ENCODE results near the gene SH3TC2. TPM values are rescaled to one million over a fixed set of nuclear protein-coding genes. Genes with fewer than 3 reads are reported as not detected.
"Not testable (repeated sequence)": the region's sequence is repeated elsewhere in the genome, so short reads cannot be mapped to it uniquely, and the experiment has no call there.

SH3TC2 gene
- polyA plus RNA-seq, 1 of the 3 experiments (the other 2 are of a cell fraction) = 1.1 TPM

DNA sequence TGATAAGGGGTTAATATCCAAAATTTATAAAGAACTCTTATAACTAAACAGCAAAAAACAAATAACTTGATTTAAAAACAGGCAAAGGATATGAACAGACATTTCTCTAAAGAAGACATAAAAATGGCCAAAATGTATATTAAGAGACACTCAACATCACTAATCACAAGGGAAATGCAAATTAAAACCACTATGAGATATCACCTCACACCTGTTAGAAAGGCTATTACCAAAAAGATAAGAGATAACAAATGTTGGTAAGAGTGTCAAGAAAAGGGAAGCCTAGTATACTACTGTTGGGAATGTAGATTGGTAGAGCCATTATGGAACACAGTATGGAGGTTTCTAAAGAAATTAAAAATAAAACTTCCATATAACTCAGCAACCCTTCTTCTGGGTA lies 19.4 kb upstream of the SH3TC2 start:
- no peak for DNase-seq
- Histone ChIP-seq H3K79me2 (ENCODE audit: insufficient read depth) (no peaks in the 10 kb centered on the region), H3K36me3 (replicated peaks in 1 of 2; ENCODE audit: control insufficient read depth in 1 of 2, insufficient read depth in 2 of 2, low read length in 1 of 2) (no peaks in the 10 kb centered on the region), H3K9me3 (peaks cover 8% of the 10 kb centered on the region; the same call in 1 of the 2 replicates), H3K9me2 (no peaks in the 10 kb centered on the region; the same call in 1 of the 2 replicates), H4K20me1 (ENCODE audit: insufficient read depth) (no peaks in the 10 kb centered on the region), H3K4me2 (no peak overlapping the region), H3K9ac (no peak overlapping the region), H3K27ac (ENCODE audit: low read depth in 2 of 2, low read length in 1 of 2) (no peak overlapping the region), H3K4me3 (ENCODE audit: low read depth in 2 of 2, low read length in 1 of 2) (no peak overlapping the region), H3K4me1 (ENCODE audit: control insufficient read depth in 1 of 2, insufficient read depth in 2 of 2, low read depth in 1 of 2, low read length in 1 of 2) (no peaks in the 10 kb centered on the region), H2AFZ (ENCODE audit: low read depth) (no peak overlapping the region), H3K27me3 (ENCODE audit: insufficient read depth) (no peaks in the 10 kb centered on the region), H3F3A (replicated peaks; ENCODE audit: insufficient read depth) (peaks cover 2% of the 10 kb centered on the region)
- POLR2A ChIA-PET = no interaction called here
- CTCF ChIA-PET = interaction anchor here (1.3 kb wide), 1 partner anchor 22 kb away, joined by 3 read pairs; no protein-coding TSS in a partner anchor
- no peak for TF ChIP-seq POLR2AphosphoS5 (IDR thresholded peaks at IDR 0.05; ENCODE audit: low read depth, low read length)

DNA sequence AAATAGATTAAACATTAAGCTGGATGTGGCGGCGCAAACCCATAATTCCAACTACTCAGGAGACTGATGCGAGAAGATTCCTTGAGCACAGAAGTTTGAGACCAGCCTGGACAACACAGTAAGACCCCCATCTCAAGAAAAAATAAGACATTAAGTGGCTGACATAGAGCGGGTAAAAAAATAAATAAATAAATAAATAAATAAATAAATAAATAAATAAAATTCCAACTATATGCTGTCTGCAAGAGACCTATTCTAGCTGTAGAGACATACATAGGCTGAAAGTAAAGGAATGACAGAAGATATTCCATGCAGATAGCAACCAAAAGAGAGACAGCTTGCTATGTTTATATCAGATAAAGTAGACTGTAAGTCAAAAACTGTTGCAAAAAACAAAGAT lies 17.4 kb upstream of the SH3TC2 start:
- WGBS (ENCODE audit: low lambda C conversion rate) = 80% methylated on average over 4 of the region's 4 CpGs
- POLR2A ChIA-PET = no interaction called here
- H3K4me3 ChIP-seq (ENCODE audit: low read depth in 2 of 2, low read length in 1 of 2) = no peak overlapping the region
- no peaks in the 10 kb centered on the region; the same call in 1 of the 2 replicates for H3K9me2 ChIP-seq
- CTCF ChIA-PET = interaction anchor here (1.5 kb wide), 1 partner anchor 350 kb away, joined by 6 read pairs; no protein-coding TSS in a partner anchor
- H3K4me1 ChIP-seq (ENCODE audit: control insufficient read depth in 1 of 2, insufficient read depth in 2 of 2, low read depth in 1 of 2, low read length in 1 of 2) = no peaks in the 10 kb centered on the region
- peaks cover 8% of the 10 kb centered on the region; the same call in 1 of the 2 replicates for H3K9me3 ChIP-seq
- H3K36me3 ChIP-seq (replicated peaks in 1 of 2; ENCODE audit: control insufficient read depth in 1 of 2, insufficient read depth in 2 of 2, low read length in 1 of 2) = no peaks in the 10 kb centered on the region
- H4K20me1 ChIP-seq (ENCODE audit: insufficient read depth) = no peaks in the 10 kb centered on the region
- H3K9ac ChIP-seq = no peak overlapping the region
- no peak overlapping the region for H3K4me2 ChIP-seq
- H3F3A ChIP-seq (replicated peaks; ENCODE audit: insufficient read depth) = peaks cover 2% of the 10 kb centered on the region
- H2AFZ ChIP-seq (ENCODE audit: low read depth) = no peak overlapping the region
- no peaks in the 10 kb centered on the region for H3K79me2 ChIP-seq (ENCODE audit: insufficient read depth)
- H3K27me3 ChIP-seq (ENCODE audit: insufficient read depth) = no peaks in the 10 kb centered on the region
- DNase-seq = no peak
- TF ChIP-seq JUND (IDR thresholded peaks at IDR 0.05) (no peak), RXRA (IDR thresholded peaks at IDR 0.05; ENCODE audit: borderline replicate concordance, low read depth) (no peak), RCOR1 (IDR thresholded peaks at IDR 0.05; ENCODE audit: low read length) (no peak)
- no peak overlapping the region for H3K27ac ChIP-seq (ENCODE audit: low read depth in 2 of 2, low read length in 1 of 2)

DNA sequence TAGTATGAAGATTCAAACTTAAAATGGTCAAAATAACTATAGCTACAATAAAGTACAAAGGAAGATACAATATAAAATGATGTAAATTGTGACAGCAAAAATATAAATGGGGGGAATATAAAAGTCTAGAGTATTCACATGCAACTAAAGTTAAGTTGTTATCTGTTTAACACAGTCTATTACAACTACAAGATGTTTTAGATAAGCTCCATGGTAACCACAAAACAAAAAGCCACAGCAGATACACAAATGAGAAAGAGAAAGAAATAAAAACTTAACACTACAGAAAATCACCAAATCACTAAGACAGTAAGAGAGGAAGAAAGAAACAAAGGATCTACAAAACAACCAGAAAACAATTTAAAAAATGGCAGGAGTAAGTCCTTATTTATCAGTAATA lies 17.0 kb upstream of the SH3TC2 start:
- Histone ChIP-seq H3K4me3 (ENCODE audit: low read depth in 2 of 2, low read length in 1 of 2) (no peak overlapping the region), H3K27me3 (ENCODE audit: insufficient read depth) (no peaks in the 10 kb centered on the region), H3K79me2 (ENCODE audit: insufficient read depth) (no peaks in the 10 kb centered on the region), H3F3A (replicated peaks; ENCODE audit: insufficient read depth) (peaks cover 2% of the 10 kb centered on the region), H3K9me2 (no peaks in the 10 kb centered on the region; the same call in 1 of the 2 replicates), H3K4me2 (no peak overlapping the region), H4K20me1 (ENCODE audit: insufficient read depth) (no peaks in the 10 kb centered on the region), H2AFZ (ENCODE audit: low read depth) (no peak overlapping the region), H3K9ac (no peak overlapping the region), H3K9me3 (peaks cover 8% of the 10 kb centered on the region; the same call in 1 of the 2 replicates), H3K27ac (ENCODE audit: low read depth in 2 of 2, low read length in 1 of 2) (no peak overlapping the region), H3K36me3 (replicated peaks in 1 of 2; ENCODE audit: control insufficient read depth in 1 of 2, insufficient read depth in 2 of 2, low read length in 1 of 2) (no peaks in the 10 kb centered on the region), H3K4me1 (ENCODE audit: control insufficient read depth in 1 of 2, insufficient read depth in 2 of 2, low read depth in 1 of 2, low read length in 1 of 2) (no peaks in the 10 kb centered on the region)
- CTCF ChIA-PET = interaction anchor here (1.5 kb wide), 1 partner anchor 349 kb away, joined by 6 read pairs; no protein-coding TSS in a partner anchor
- POLR2A ChIA-PET = no interaction called here
- no peak for TF ChIP-seq GABPA (IDR thresholded peaks at IDR 0.05; ENCODE audit: low read depth)
- TF ChIP-seq, protein P1, sequence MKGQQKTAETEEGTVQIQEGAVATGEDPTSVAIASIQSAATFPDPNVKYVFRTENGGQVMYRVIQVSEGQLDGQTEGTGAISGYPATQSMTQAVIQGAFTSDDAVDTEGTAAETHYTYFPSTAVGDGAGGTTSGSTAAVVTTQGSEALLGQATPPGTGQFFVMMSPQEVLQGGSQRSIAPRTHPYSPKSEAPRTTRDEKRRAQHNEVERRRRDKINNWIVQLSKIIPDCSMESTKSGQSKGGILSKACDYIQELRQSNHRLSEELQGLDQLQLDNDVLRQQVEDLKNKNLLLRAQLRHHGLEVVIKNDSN (IDR thresholded peaks at IDR 0.05; ENCODE audit: borderline replicate concordance, low read depth) = no peak
- no peak for TF ChIP-seq MEF2A (IDR thresholded peaks at IDR 0.05; ENCODE audit: borderline replicate concordance, low read depth)
- no peak for TF ChIP-seq EZH2phosphoT487 (IDR thresholded peaks at IDR 0.05; ENCODE audit: borderline replicate concordance, low read depth)
- TF ChIP-seq RFX5 (IDR thresholded peaks at IDR 0.05; ENCODE audit: low read length) = no peak
- TF ChIP-seq, protein P2, sequence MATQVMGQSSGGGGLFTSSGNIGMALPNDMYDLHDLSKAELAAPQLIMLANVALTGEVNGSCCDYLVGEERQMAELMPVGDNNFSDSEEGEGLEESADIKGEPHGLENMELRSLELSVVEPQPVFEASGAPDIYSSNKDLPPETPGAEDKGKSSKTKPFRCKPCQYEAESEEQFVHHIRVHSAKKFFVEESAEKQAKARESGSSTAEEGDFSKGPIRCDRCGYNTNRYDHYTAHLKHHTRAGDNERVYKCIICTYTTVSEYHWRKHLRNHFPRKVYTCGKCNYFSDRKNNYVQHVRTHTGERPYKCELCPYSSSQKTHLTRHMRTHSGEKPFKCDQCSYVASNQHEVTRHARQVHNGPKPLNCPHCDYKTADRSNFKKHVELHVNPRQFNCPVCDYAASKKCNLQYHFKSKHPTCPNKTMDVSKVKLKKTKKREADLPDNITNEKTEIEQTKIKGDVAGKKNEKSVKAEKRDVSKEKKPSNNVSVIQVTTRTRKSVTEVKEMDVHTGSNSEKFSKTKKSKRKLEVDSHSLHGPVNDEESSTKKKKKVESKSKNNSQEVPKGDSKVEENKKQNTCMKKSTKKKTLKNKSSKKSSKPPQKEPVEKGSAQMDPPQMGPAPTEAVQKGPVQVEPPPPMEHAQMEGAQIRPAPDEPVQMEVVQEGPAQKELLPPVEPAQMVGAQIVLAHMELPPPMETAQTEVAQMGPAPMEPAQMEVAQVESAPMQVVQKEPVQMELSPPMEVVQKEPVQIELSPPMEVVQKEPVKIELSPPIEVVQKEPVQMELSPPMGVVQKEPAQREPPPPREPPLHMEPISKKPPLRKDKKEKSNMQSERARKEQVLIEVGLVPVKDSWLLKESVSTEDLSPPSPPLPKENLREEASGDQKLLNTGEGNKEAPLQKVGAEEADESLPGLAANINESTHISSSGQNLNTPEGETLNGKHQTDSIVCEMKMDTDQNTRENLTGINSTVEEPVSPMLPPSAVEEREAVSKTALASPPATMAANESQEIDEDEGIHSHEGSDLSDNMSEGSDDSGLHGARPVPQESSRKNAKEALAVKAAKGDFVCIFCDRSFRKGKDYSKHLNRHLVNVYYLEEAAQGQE (IDR thresholded peaks at IDR 0.05; ENCODE audit: low read depth, low read length) = no peak
- no peak for TF ChIP-seq CHD2 (IDR thresholded peaks at IDR 0.05; ENCODE audit: low read length, partially characterized antibody)
- TF ChIP-seq, protein P3, sequence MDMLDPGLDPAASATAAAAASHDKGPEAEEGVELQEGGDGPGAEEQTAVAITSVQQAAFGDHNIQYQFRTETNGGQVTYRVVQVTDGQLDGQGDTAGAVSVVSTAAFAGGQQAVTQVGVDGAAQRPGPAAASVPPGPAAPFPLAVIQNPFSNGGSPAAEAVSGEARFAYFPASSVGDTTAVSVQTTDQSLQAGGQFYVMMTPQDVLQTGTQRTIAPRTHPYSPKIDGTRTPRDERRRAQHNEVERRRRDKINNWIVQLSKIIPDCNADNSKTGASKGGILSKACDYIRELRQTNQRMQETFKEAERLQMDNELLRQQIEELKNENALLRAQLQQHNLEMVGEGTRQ (IDR thresholded peaks at IDR 0.05; ENCODE audit: borderline replicate concordance, low read depth, low read length) = no peak
- no peak for TF ChIP-seq FOXM1 (IDR thresholded peaks at IDR 0.05; ENCODE audit: low read depth)
- DNase-seq = no peak

DNA sequence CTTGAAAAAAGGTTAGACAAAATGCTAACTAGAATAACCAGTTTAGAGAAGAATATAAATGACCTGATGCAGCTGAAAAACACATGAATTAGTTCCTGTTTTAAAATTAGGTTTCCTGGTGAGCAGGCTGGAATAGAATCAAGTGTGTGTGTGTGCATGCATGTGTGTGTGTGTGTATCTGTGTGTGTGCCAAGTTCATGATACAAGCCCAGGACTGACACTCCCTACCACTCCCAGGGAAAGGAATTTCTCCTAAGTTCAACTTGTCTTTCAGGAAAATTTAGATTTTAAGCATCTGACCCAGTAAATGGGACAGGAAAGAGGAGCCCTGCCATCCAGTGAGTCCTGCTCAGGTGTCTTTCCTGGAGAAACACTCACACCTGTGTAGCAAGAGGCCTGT lies 11.2 kb upstream of the SH3TC2 start:
- DNase-seq; H4K20me1 ChIP-seq (ENCODE audit: insufficient read depth); H3K9me2 ChIP-seq; H2AFZ ChIP-seq (ENCODE audit: low read depth); H3K36me3 ChIP-seq (replicated peaks in 1 of 2; ENCODE audit: control insufficient read depth in 1 of 2, insufficient read depth in 2 of 2, low read length in 1 of 2); H3F3A ChIP-seq (replicated peaks; ENCODE audit: insufficient read depth); H3K9ac ChIP-seq; H3K4me3 ChIP-seq (ENCODE audit: low read depth in 2 of 2, low read length in 1 of 2); H3K27ac ChIP-seq (ENCODE audit: low read depth in 2 of 2, low read length in 1 of 2); POLR2A ChIA-PET; H3K4me2 ChIP-seq; H3K4me1 ChIP-seq (ENCODE audit: control insufficient read depth in 1 of 2, insufficient read depth in 2 of 2, low read depth in 1 of 2, low read length in 1 of 2); H3K79me2 ChIP-seq (ENCODE audit: insufficient read depth); H3K27me3 ChIP-seq (ENCODE audit: insufficient read depth); H3K9me3 ChIP-seq: not testable (repeated sequence)
- CTCF ChIA-PET = interaction anchor here (1.4 to 4.9 kb wide), 3 partner anchors 9 to 341 kb away, joined by 3 to 16 read pairs (median 4); no protein-coding TSS in a partner anchor

Measured in SK-N-SH (cell line).